OCI-LY7 (cell line): ENCODE results near the gene ABCC9. TPM values are rescaled to one million over a fixed set of nuclear protein-coding genes. Genes with fewer than 3 reads are reported as not detected.
"Not testable (repeated sequence)": the region's sequence is repeated elsewhere in the genome, so short reads cannot be mapped to it uniquely, and the experiment has no call there.

Source experiments
- BruUV-seq: library from RNA; stranded (reverse); fragments of 400-500 nt; replicated peaks from 2 replicates; lab custom pipeline; 2021; lab: Mats Ljungman, UMichigan
- CTCF ChIA-PET: fragments of 300-600 bp; sonication (Branson Sonifier 250); formaldehyde crosslinking; loops from one replicate; lab custom pipeline; 2022; ENCODE audit warnings: antibody characterized with exemption; ENCODE audit not compliant: unreplicated experiment; lab: Charles Lee
- POLR2A ChIA-PET: fragments of 300-600 bp; sonication (Branson Sonifier 250); formaldehyde crosslinking; loops from one replicate; lab custom pipeline; 2022; ENCODE audit warnings: antibody characterized with exemption; lab: Charles Lee
- DNase-seq: peaks from one replicate; pipeline ENCODE4 v3.0.0-alpha.2; 2015; ENCODE audit warnings: low spot score
- H2AFZ ChIP-seq: fragments of 200-600 bp; sonication (generic), shearing (Covaris generic); 2 replicates; pipeline ENCODE4 v1.6.1; 2014; ENCODE audit warnings: mild to moderate bottlenecking, antibody characterized with exemption, low read length, moderate library complexity
- H3K27ac ChIP-seq: fragments of 200-600 bp; sonication (generic); 2 replicates; pipeline ENCODE4 v1.5.1; 2014; ENCODE audit warnings: mixed run types, low read depth, mild to moderate bottlenecking, moderate library complexity, low read length, inconsistent platforms; ENCODE audit not compliant: poor library complexity, severe bottlenecking
- H3K36me3 ChIP-seq: fragments of 200-600 bp; sonication (generic); 2 replicates; pipeline ENCODE4 v1.6.1; 2014; ENCODE audit warnings: mild to moderate bottlenecking, antibody characterized with exemption, low read length, moderate library complexity, mixed read lengths; ENCODE audit not compliant: insufficient read depth
- H3K4me1 ChIP-seq: fragments of 200-600 bp; sonication (generic); 2 replicates; pipeline ENCODE4 v1.5.1; 2014; ENCODE audit warnings: mild to moderate bottlenecking, low read length; ENCODE audit not compliant: insufficient read depth, poor library complexity, severe bottlenecking
- H3K4me2 ChIP-seq: fragments of 200-600 bp; sonication (generic); 2 replicates; pipeline ENCODE4 v1.6.1; 2014; ENCODE audit warnings: mild to moderate bottlenecking, low read length
- H3K4me3 ChIP-seq: fragments of 200-600 bp; sonication (generic); 2 replicates; pipeline ENCODE4 v1.5.1; 2014; ENCODE audit warnings: mild to moderate bottlenecking, low read depth, low read length; ENCODE audit not compliant: poor library complexity, severe bottlenecking
- H3K79me2 ChIP-seq: fragments of 200-600 bp; sonication (generic); 2 replicates; pipeline ENCODE4 v1.6.1; 2016; ENCODE audit warnings: low read depth, mild to moderate bottlenecking, low read length, moderate library complexity, mixed read lengths; ENCODE audit not compliant: insufficient read depth
- H3K9me2 ChIP-seq: fragments of 200-600 bp; sonication (generic); 2 replicates; pipeline ENCODE4 v1.6.1; 2016; ENCODE audit warnings: mild to moderate bottlenecking, low read length, mixed read lengths; ENCODE audit not compliant: insufficient read depth
- H3K9me3 ChIP-seq: fragments of 200-600 bp; sonication (generic); 2 replicates; pipeline ENCODE4 v1.6.1; 2014; ENCODE audit warnings: mild to moderate bottlenecking, mixed run types, low read length, mixed read lengths
- H4K20me1 ChIP-seq: fragments of 200-600 bp; sonication (generic); 2 replicates; pipeline ENCODE4 v1.6.1; 2014; ENCODE audit warnings: mild to moderate bottlenecking, antibody characterized with exemption, low read length, moderate library complexity, mixed read lengths; ENCODE audit not compliant: insufficient read depth
- CTCF ChIP-seq: fragments of 200-600 bp; sonication (generic); conservative IDR thresholded peaks from 2 replicates; pipeline ENCODE4 v1.5.1; 2014; ENCODE audit warnings: mild to moderate bottlenecking, antibody characterized with exemption, low read length, moderate library complexity, mixed read lengths
- EZH2phosphoT487 ChIP-seq: fragments of 200-600 bp; sonication (generic); IDR thresholded peaks from 2 replicates; pipeline ENCODE4 v1.6.1; 2018; ENCODE audit warnings: low read depth, borderline replicate concordance, mild to moderate bottlenecking, mixed run types, antibody characterized with exemption, low read length, moderate library complexity, mixed read lengths
- intact Hi-C: fragments of 100-400 bp; cut with micrococcal nuclease; formaldehyde crosslinking; loops from one replicate; pipeline ENCODE4 v1.10.0; 2022; ENCODE audit not compliant: unreplicated experiment
- total RNA-seq, 2 experiments: library from RNA; depleted of rRNA in 1 of 2; stranded (reverse); fragments of >200 nt in 1 of 2; shearing (Covaris generic) in 1 of 2; gene quantifications; 2 replicates each; pipeline ENCODE4 v1.2.3, GENCODE V29; 2014 to 2022

The ABCC9 gene
- total RNA-seq, 2 experiments from 2014 or later: not detected

- CTCF ChIA-PET: no interaction called here
- no peak for DNase-seq
- intact Hi-C loops: no loop called here
- H3K4me2 ChIP-seq: no peak overlapping the region
- H3K4me1 ChIP-seq: no peaks in the 10 kb centered on the region
- H3K27ac ChIP-seq: no peak overlapping the region
- no peaks in the 10 kb centered on the region for H4K20me1 ChIP-seq
- H3K79me2 ChIP-seq: no peaks in the 10 kb centered on the region
- POLR2A ChIA-PET: interaction anchor here (0.6 kb wide), 1 partner anchor 88 kb away, joined by 3 read pairs; no protein-coding TSS in a partner anchor
- H3K9me2 ChIP-seq: no peaks in the 10 kb centered on the region
- no peak overlapping the region for H3K4me3 ChIP-seq
- no TSS peak for BruUV-seq
- H2AFZ ChIP-seq: no peak overlapping the region
- no peaks in the 10 kb centered on the region for H3K36me3 ChIP-seq
- TF ChIP-seq CTCF: no peak
- TF ChIP-seq EZH2phosphoT487: no peak
- H3K9me3 ChIP-seq: no peaks in the 10 kb centered on the region
Observed at GRCh38 chr12:21933656-21934055, 7.6 kb downstream of the ABCC9 start.

GRCh38 chr12:21929972-21930371, 11.3 kb downstream of the ABCC9 start:
- H3K9me2 ChIP-seq, H3K4me1 ChIP-seq, H3K4me2 ChIP-seq, H3K36me3 ChIP-seq, POLR2A ChIA-PET, CTCF ChIA-PET, intact Hi-C loops, H4K20me1 ChIP-seq, H2AFZ ChIP-seq, H3K9me3 ChIP-seq, BruUV-seq, H3K27ac ChIP-seq, H3K79me2 ChIP-seq, H3K4me3 ChIP-seq, DNase-seq: not testable (repeated sequence)

- TF ChIP-seq EZH2phosphoT487 (no peak), CTCF (no peak)
- Histone ChIP-seq H3K27ac (no peak overlapping the region), H4K20me1 (no peaks in the 10 kb centered on the region), H3K9me3 (no peaks in the 10 kb centered on the region), H3K4me1 (no peaks in the 10 kb centered on the region), H3K9me2 (no peaks in the 10 kb centered on the region), H3K36me3 (no peaks in the 10 kb centered on the region), H3K4me3 (no peak overlapping the region), H3K4me2 (no peak overlapping the region), H2AFZ (no peak overlapping the region), H3K79me2 (no peaks in the 10 kb centered on the region)
- POLR2A ChIA-PET: interaction anchor here (1.1 kb wide), 1 partner anchor 19 kb away, joined by 3 read pairs; no protein-coding TSS in a partner anchor
- CTCF ChIA-PET: no interaction called here
- BruUV-seq: no TSS peak
- no peak for DNase-seq
- intact Hi-C loops: no loop called here
Observed at GRCh38 chr12:21925296-21925913, 15.8 kb downstream of the ABCC9 start.
